ENCODE data around the gene OR52E5.

OR52E5 gene

GRCh38 chr11:5937868-5938602, 45.0 kb downstream of the OR52E5 start:
- DNase-seq: no peak

- no peak for DNase-seq
These were observed 45.6 kb downstream of the OR52E5 start for GRCh38 chr11:5938603-5938965.

- DNase-seq: no peak
These were observed 47.7 kb downstream of the OR52E5 start for GRCh38 chr11:5940748-5941147.

GRCh38 chr11:5941951-5942350, 48.9 kb downstream of the OR52E5 start, which contains the start of gene OR56A3:
TSS of gene OR56A3 (plus strand) at chr11:5942251. CDS start at chr11:5947347, 5,096 bp downstream.
- no peak for DNase-seq
